ENCODE measurements around the gene RASGRF1.

RASGRF1 gene

GRCh38 chr15:78916088-78916487 is 174.5 kb downstream of the RASGRF1 start:
- H3K36me3 ChIP-seq (ENCODE audit: insufficient read depth, low read length), result peaks cover 62% of the 10 kb centered on the region
- H3K9ac ChIP-seq (ENCODE audit: low read depth, low read length), result no peak overlapping the region
- H3K9me3 ChIP-seq (replicated peaks; ENCODE audit: low read length), result no peaks in the 10 kb centered on the region
- H3K4me2 ChIP-seq (ENCODE audit: low read length), result no peak overlapping the region
- no peak overlapping the region for H3K4me3 ChIP-seq (ENCODE audit: low read length)
- no peaks in the 10 kb centered on the region for H3K27me3 ChIP-seq (ENCODE audit: control insufficient read depth, insufficient read depth, low read length)
- peaks cover 30% of the 10 kb centered on the region for H3K4me1 ChIP-seq (ENCODE audit: control insufficient read depth, insufficient read depth, low read length)

- no peaks in the 10 kb centered on the region for H3K27me3 ChIP-seq (ENCODE audit: control insufficient read depth, insufficient read depth, low read length)
- H3K4me1 ChIP-seq (ENCODE audit: control insufficient read depth, insufficient read depth, low read length), result peaks cover 30% of the 10 kb centered on the region
- H3K4me3 ChIP-seq (ENCODE audit: low read length), result no peak overlapping the region
- peaks cover 66% of the 10 kb centered on the region for H3K36me3 ChIP-seq (ENCODE audit: insufficient read depth, low read length)
- H3K9ac ChIP-seq (ENCODE audit: low read depth, low read length), result no peak overlapping the region
- no peaks in the 10 kb centered on the region for H3K9me3 ChIP-seq (replicated peaks; ENCODE audit: low read length)
- H3K4me2 ChIP-seq (ENCODE audit: low read length), result no peak overlapping the region
Measured at GRCh38 chr15:78915341-78916087, 175.1 kb downstream of the RASGRF1 start.

- Histone ChIP-seq H3K4me2 (ENCODE audit: low read length) (no peak overlapping the region), H3K27me3 (ENCODE audit: control insufficient read depth, insufficient read depth, low read length) (no peaks in the 10 kb centered on the region), H3K4me3 (ENCODE audit: low read length) (no peak overlapping the region), H3K9me3 (replicated peaks; ENCODE audit: low read length) (no peaks in the 10 kb centered on the region), H3K9ac (ENCODE audit: low read depth, low read length) (no peak overlapping the region), H3K4me1 (ENCODE audit: control insufficient read depth, insufficient read depth, low read length) (peaks cover 30% of the 10 kb centered on the region), H3K36me3 (ENCODE audit: insufficient read depth, low read length) (peaks cover 66% of the 10 kb centered on the region)
Measured at GRCh38 chr15:78914027-78914764, 176.4 kb downstream of the RASGRF1 start.

- Histone ChIP-seq H3K4me3 (ENCODE audit: low read length) (no peak overlapping the region), H3K27me3 (ENCODE audit: control insufficient read depth, insufficient read depth, low read length) (no peaks in the 10 kb centered on the region), H3K4me2 (ENCODE audit: low read length) (no peak overlapping the region), H3K9ac (ENCODE audit: low read depth, low read length) (no peak overlapping the region), H3K9me3 (replicated peaks; ENCODE audit: low read length) (no peaks in the 10 kb centered on the region), H3K36me3 (ENCODE audit: insufficient read depth, low read length) (peaks cover 66% of the 10 kb centered on the region), H3K4me1 (ENCODE audit: control insufficient read depth, insufficient read depth, low read length) (peaks cover 30% of the 10 kb centered on the region)
Measured at GRCh38 chr15:78913012-78913411, 177.6 kb downstream of the RASGRF1 start.

- no peaks in the 10 kb centered on the region for H3K9me3 ChIP-seq (replicated peaks; ENCODE audit: low read length)
- no peak overlapping the region for H3K9ac ChIP-seq (ENCODE audit: low read depth, low read length)
- H3K4me3 ChIP-seq (ENCODE audit: low read length), result no peak overlapping the region
- peaks cover 68% of the 10 kb centered on the region for H3K36me3 ChIP-seq (ENCODE audit: insufficient read depth, low read length)
- no peak overlapping the region for H3K4me2 ChIP-seq (ENCODE audit: low read length)
- no peaks in the 10 kb centered on the region for H3K27me3 ChIP-seq (ENCODE audit: control insufficient read depth, insufficient read depth, low read length)
- peaks cover 30% of the 10 kb centered on the region for H3K4me1 ChIP-seq (ENCODE audit: control insufficient read depth, insufficient read depth, low read length)
Measured at GRCh38 chr15:78912316-78912715, 178.3 kb downstream of the RASGRF1 start.

GRCh38 chr15:78910271-78910670 is 180.3 kb downstream of the RASGRF1 start:
- H3K4me1 ChIP-seq (ENCODE audit: control insufficient read depth, insufficient read depth, low read length), result peaks cover 32% of the 10 kb centered on the region
- H3K4me3 ChIP-seq (ENCODE audit: low read length), result no peak overlapping the region
- H3K9me3 ChIP-seq (replicated peaks; ENCODE audit: low read length), result no peaks in the 10 kb centered on the region
- no peaks in the 10 kb centered on the region for H3K27me3 ChIP-seq (ENCODE audit: control insufficient read depth, insufficient read depth, low read length)
- H3K4me2 ChIP-seq (ENCODE audit: low read length), result no peak overlapping the region
- H3K36me3 ChIP-seq (ENCODE audit: insufficient read depth, low read length), result peaks cover 70% of the 10 kb centered on the region
- H3K9ac ChIP-seq (ENCODE audit: low read depth, low read length), result no peak overlapping the region
